OCI-LY1 (cell line): Measurements from ENCODE around the gene ARHGEF37.

Experiments
- CTCF ChIP-seq: fragments of 200-600 bp; sonication (generic), shearing (Covaris generic); IDR thresholded peaks from 2 replicates; pipeline ENCODE4 v1.5.1; 2017; ENCODE audit warnings: mild to moderate bottlenecking, antibody characterized with exemption, low read length, moderate library complexity, mixed read lengths
- EZH2 ChIP-seq: fragments of 200-600 bp; sonication (generic), shearing (Covaris generic); IDR thresholded peaks from 2 replicates; pipeline ENCODE4 v1.8.0; 2017; ENCODE audit warnings: borderline replicate concordance, mixed run types, mild to moderate bottlenecking, antibody characterized with exemption, low read length, moderate library complexity, mixed read lengths

- TF ChIP-seq CTCF (no peak), EZH2 (no peak)
Measured at GRCh38 chr5:149609640-149610219, 28.4 kb downstream of the ARHGEF37 start.
